Karpas-422 (cell line): ENCODE results near the gene TYW1. TPM values are rescaled to one million over a fixed set of nuclear protein-coding genes. Genes with fewer than 3 reads are reported as not detected.
"Not testable (repeated sequence)": the region's sequence is repeated elsewhere in the genome, so short reads cannot be mapped to it uniquely, and the experiment has no call there.

Experiments used
- DNase-seq: peaks from one replicate; pipeline ENCODE4 v3.0.0-alpha.2; 2015
- H2AFZ ChIP-seq: fragments of 200-600 bp; sonication (generic); 2 replicates; pipeline ENCODE4 v1.6.1; 2014; ENCODE audit warnings: antibody characterized with exemption, low read length, mixed read lengths
- H3K27ac ChIP-seq: fragments of 200-600 bp; sonication (generic); 2 replicates; pipeline ENCODE4 v1.5.1; 2014; ENCODE audit warnings: mild to moderate bottlenecking, low read length, moderate library complexity
- H3K27me3 ChIP-seq: fragments of 200-600 bp; sonication (generic); 2 replicates; pipeline ENCODE4 v1.6.1; 2014; ENCODE audit warnings: low read length, mixed read lengths
- H3K36me3 ChIP-seq: fragments of 200-600 bp; sonication (generic); 2 replicates; pipeline ENCODE4 v1.6.1; 2014; ENCODE audit warnings: low read length, mixed read lengths; ENCODE audit not compliant: insufficient read depth
- H3K4me1 ChIP-seq: fragments of 200-600 bp; sonication (generic); 2 replicates; pipeline ENCODE4 v1.6.1; 2014; ENCODE audit warnings: mild to moderate bottlenecking, low read length, mixed read lengths
- H3K4me2 ChIP-seq: fragments of 200-600 bp; sonication (generic); 2 replicates; pipeline ENCODE4 v1.6.1; 2014; ENCODE audit warnings: low read length, low read depth, mild to moderate bottlenecking; ENCODE audit not compliant: poor library complexity, severe bottlenecking
- H3K4me3 ChIP-seq: fragments of 200-600 bp; sonication (generic); 2 replicates; pipeline ENCODE4 v1.5.1; 2014; ENCODE audit warnings: mild to moderate bottlenecking, antibody characterized with exemption, low read length, mixed read lengths
- H3K79me2 ChIP-seq: fragments of 200-600 bp; sonication (generic); 2 replicates; pipeline ENCODE4 v1.6.1; 2014; ENCODE audit warnings: mild to moderate bottlenecking, low read length, mixed read lengths
- H3K9ac ChIP-seq: fragments of 200-600 bp; sonication (generic); 2 replicates; pipeline ENCODE4 v1.6.0; 2014; ENCODE audit warnings: low read length
- H3K9me2 ChIP-seq: fragments of 200-600 bp; sonication (generic), shearing (Covaris generic); replicated peaks from 2 replicates; pipeline ENCODE4 v1.6.0; 2014; ENCODE audit warnings: mild to moderate bottlenecking, low read length, moderate library complexity; ENCODE audit not compliant: insufficient read depth
- H3K9me3 ChIP-seq: fragments of 300-700, 200-600 bp; sonication (generic); 2 replicates; pipeline ENCODE4 v1.6.1; 2014; ENCODE audit warnings: low read length, mixed read lengths
- H4K20me1 ChIP-seq: fragments of 200-600 bp; sonication (generic); 2 replicates; pipeline ENCODE4 v1.6.1; 2014; ENCODE audit warnings: mild to moderate bottlenecking, antibody characterized with exemption, low read length, low read depth; ENCODE audit not compliant: insufficient read depth
- total RNA-seq: library from RNA; depleted of rRNA; stranded (reverse); fragments of >200 nt; shearing (Covaris generic); gene quantifications from 2 replicates; pipeline ENCODE4 v1.2.3, GENCODE V29; 2014; ENCODE audit warnings: low replicate concordance

Gene TYW1
- total RNA-seq, 1 experiment from 2014 or later: 21.5 TPM

GRCh38 chr7:67004145-67004544 lies 7.5 kb downstream of the TYW1 start:
- not testable (repeated sequence) for H2AFZ ChIP-seq, H3K4me3 ChIP-seq, H3K9me2 ChIP-seq, H3K4me2 ChIP-seq, H3K27me3 ChIP-seq, H3K9me3 ChIP-seq, H3K27ac ChIP-seq, H4K20me1 ChIP-seq, H3K4me1 ChIP-seq, DNase-seq, H3K9ac ChIP-seq
- peaks cover 25% of the 10 kb centered on the region for H3K79me2 ChIP-seq
- peaks cover 17% of the 10 kb centered on the region for H3K36me3 ChIP-seq

- Histone ChIP-seq H3K36me3 (peaks cover 20% of the 10 kb centered on the region), H3K79me2 (peaks cover 27% of the 10 kb centered on the region), H2AFZ (no peak overlapping the region), H3K4me1 (peaks cover 7% of the 10 kb centered on the region), H4K20me1 (no peaks in the 10 kb centered on the region), H3K27me3 (no peaks in the 10 kb centered on the region), H3K9ac (no peak overlapping the region), H3K9me2 (no peaks in the 10 kb centered on the region), H3K4me3 (no peak overlapping the region), H3K27ac (no peak overlapping the region), H3K4me2 (no peak overlapping the region), H3K9me3 (no peaks in the 10 kb centered on the region)
- peak; percentile 64 for DNase-seq
Measured at GRCh38 chr7:67006965-67007364, 10.3 kb downstream of the TYW1 start.

GRCh38 chr7:67008260-67008659 lies 11.6 kb downstream of the TYW1 start:
- H3K79me2 ChIP-seq: peaks cover 21% of the 10 kb centered on the region
- DNase-seq: no peak
- H3K9ac ChIP-seq: no peak overlapping the region
- no peaks in the 10 kb centered on the region for H4K20me1 ChIP-seq
- no peak overlapping the region for H2AFZ ChIP-seq
- H3K27me3 ChIP-seq: no peaks in the 10 kb centered on the region
- no peak overlapping the region for H3K4me2 ChIP-seq
- H3K27ac ChIP-seq: no peak overlapping the region
- no peaks in the 10 kb centered on the region for H3K9me3 ChIP-seq
- H3K4me3 ChIP-seq: no peak overlapping the region
- peaks cover 20% of the 10 kb centered on the region for H3K36me3 ChIP-seq
- peaks cover 7% of the 10 kb centered on the region for H3K4me1 ChIP-seq
- no peaks in the 10 kb centered on the region for H3K9me2 ChIP-seq

GRCh38 chr7:67009677-67010076 lies 13.0 kb downstream of the TYW1 start:
- not testable (repeated sequence) for H3K4me1 ChIP-seq
- peaks cover 17% of the 10 kb centered on the region for H3K36me3 ChIP-seq

GRCh38 chr7:67014076-67014622 lies 17.5 kb downstream of the TYW1 start:
- H3K4me2 ChIP-seq, H3K9ac ChIP-seq: not testable (repeated sequence)

More at GRCh38 chr7:67009677-67010076, 13.0 kb downstream of the TYW1 start:
- not testable (repeated sequence) for H3K9me2 ChIP-seq, H3K9me3 ChIP-seq, H3K27me3 ChIP-seq, H4K20me1 ChIP-seq, H2AFZ ChIP-seq, H3K27ac ChIP-seq, H3K4me3 ChIP-seq, DNase-seq, H3K9ac ChIP-seq, H3K4me2 ChIP-seq
- H3K79me2 ChIP-seq: peaks cover 16% of the 10 kb centered on the region

GRCh38 chr7:67017971-67018370 lies 21.3 kb downstream of the TYW1 start:
- not testable (repeated sequence) for H3K9me2 ChIP-seq, H4K20me1 ChIP-seq, DNase-seq, H3K9me3 ChIP-seq, H3K4me1 ChIP-seq, H2AFZ ChIP-seq, H3K4me3 ChIP-seq, H3K4me2 ChIP-seq, H3K27me3 ChIP-seq, H3K79me2 ChIP-seq, H3K27ac ChIP-seq, H3K9ac ChIP-seq
- peaks cover 12% of the 10 kb centered on the region; the same call in 1 of the 2 replicates for H3K36me3 ChIP-seq

More at GRCh38 chr7:67014076-67014622, 17.5 kb downstream of the TYW1 start:
- H3K36me3 ChIP-seq, H3K27ac ChIP-seq, H3K4me1 ChIP-seq, H3K9me2 ChIP-seq, H3K4me3 ChIP-seq, H3K9me3 ChIP-seq, H3K79me2 ChIP-seq, H3K27me3 ChIP-seq, H2AFZ ChIP-seq, H4K20me1 ChIP-seq, DNase-seq: not testable (repeated sequence)

GRCh38 chr7:67018940-67019339 lies 22.3 kb downstream of the TYW1 start:
- no peak overlapping the region for H2AFZ ChIP-seq
- DNase-seq: no peak
- peaks cover 12% of the 10 kb centered on the region; the same call in 1 of the 2 replicates for H3K36me3 ChIP-seq
- H3K27ac ChIP-seq: no peak overlapping the region
- H3K4me3 ChIP-seq: no peak overlapping the region
- peaks cover 3% of the 10 kb centered on the region; the same call in 1 of the 2 replicates for H3K79me2 ChIP-seq
- no peaks in the 10 kb centered on the region for H3K4me1 ChIP-seq
- H3K9ac ChIP-seq: no peak overlapping the region
- no peak overlapping the region for H3K4me2 ChIP-seq
- no peaks in the 10 kb centered on the region for H4K20me1 ChIP-seq
- H3K27me3 ChIP-seq: no peaks in the 10 kb centered on the region
- no peaks in the 10 kb centered on the region for H3K9me2 ChIP-seq
- H3K9me3 ChIP-seq: no peaks in the 10 kb centered on the region

GRCh38 chr7:67019562-67020390 lies 23.1 kb downstream of the TYW1 start:
- DNase-seq: no peak
- no peaks in the 10 kb centered on the region for H3K27me3 ChIP-seq
- H3K36me3 ChIP-seq: peaks cover 12% of the 10 kb centered on the region; the same call in 1 of the 2 replicates
- peaks cover 3% of the 10 kb centered on the region; the same call in 1 of the 2 replicates for H3K79me2 ChIP-seq
- no peaks in the 10 kb centered on the region for H3K4me1 ChIP-seq
- no peaks in the 10 kb centered on the region for H3K9me3 ChIP-seq
- H2AFZ ChIP-seq: no peak overlapping the region
- H3K4me2 ChIP-seq: no peak overlapping the region
- no peak overlapping the region for H3K4me3 ChIP-seq
- no peak overlapping the region for H3K27ac ChIP-seq
- no peaks in the 10 kb centered on the region for H3K9me2 ChIP-seq
- no peak overlapping the region for H3K9ac ChIP-seq
- H4K20me1 ChIP-seq: no peaks in the 10 kb centered on the region
